ENCODE data around the gene CABLES1. TPM values are rescaled to one million over a fixed set of nuclear protein-coding genes. Genes with fewer than 3 reads are reported as not detected.
A peak's percentile ranks its signal among the peaks of the same experiment; 100 is the strongest.

The CABLES1 gene
- total and polyA plus RNA-seq, 2 of the 4 experiments (the other 2 are of a cell fraction): 4.7 to 5.7 TPM

GRCh38 chr18:23182606-23183005, 47.3 kb downstream of the CABLES1 start:
- no peak for TF ChIP-seq BHLHE40 (IDR thresholded peaks at IDR 0.05; ENCODE audit: low read depth, low read length)
- TF ChIP-seq RFX5 (IDR thresholded peaks at IDR 0.05; ENCODE audit: low read depth, low read length): no peak
- TF ChIP-seq USF2 (IDR thresholded peaks at IDR 0.05; ENCODE audit: low read depth, low read length): no peak
- TF ChIP-seq NFE2L2 (IDR thresholded peaks at IDR 0.05; ENCODE audit: low read depth, low read length): no peak
- TF ChIP-seq POLR2A (IDR thresholded peaks at IDR 0.05; ENCODE audit: low read depth, low read length): no peak
- TF ChIP-seq CEBPB (IDR thresholded peaks at IDR 0.05; ENCODE audit: low read depth, low read length): no peak
- TF ChIP-seq MAZ (IDR thresholded peaks at IDR 0.05; ENCODE audit: borderline replicate concordance, low read depth, low read length): no peak
- no peak for TF ChIP-seq MXI1 (IDR thresholded peaks at IDR 0.05; ENCODE audit: borderline replicate concordance, low read depth, low read length)
- TF ChIP-seq MAFK (IDR thresholded peaks at IDR 0.05; ENCODE audit: low read depth, low read length): no peak
- TF ChIP-seq SMC3 (IDR thresholded peaks at IDR 0.05; ENCODE audit: low read depth, low read length): no peak
- TF ChIP-seq RAD21 (IDR thresholded peaks at IDR 0.05; ENCODE audit: low read length): no peak
- TF ChIP-seq CTCF (conservative IDR thresholded peaks at IDR 0.05; ENCODE audit: low read depth, low read length): no peak
- no peak for TF ChIP-seq RCOR1 (IDR thresholded peaks at IDR 0.05; ENCODE audit: insufficient replicate concordance, low read length)
- TF ChIP-seq ELK1 (IDR thresholded peaks at IDR 0.05; ENCODE audit: borderline replicate concordance, low read depth, low read length): no peak
- TF ChIP-seq FOS (IDR thresholded peaks at IDR 0.05; ENCODE audit: low read depth, low read length): no peak
- TF ChIP-seq CHD1 (IDR thresholded peaks at IDR 0.05; ENCODE audit: low read depth, low read length): no peak
- Histone ChIP-seq H2BK120ac (ENCODE audit: low read depth, low read length) (peak overlapping the region; percentile 75), H3K18ac (ENCODE audit: low read depth, low read length) (peak overlapping the region; percentile 55; the same call in 1 of the 2 replicates), H3K79me1 (ENCODE audit: low read depth in 1 of 2, low read length in 2 of 2) (peaks cover 29 to 88% of the 10 kb centered on the region in 2 experiments; a peak in 3 of 4 replicates), H2BK5ac (ENCODE audit: low read depth, low read length, poor library complexity, severe bottlenecking) (peak overlapping the region; percentile 87), H3K9me1 (ENCODE audit: insufficient read depth, low read length) (peaks cover 39% of the 10 kb centered on the region), H2BK20ac (ENCODE audit: low read depth, low read length) (peak overlapping the region; percentile 76), H2AFZ (replicated peaks; ENCODE audit: low read length, poor library complexity) (peak overlapping the region; percentile 14), H2BK15ac (ENCODE audit: low read depth, low read length) (no peak overlapping the region; the same call in 2 of the 3 replicates), H3K36me3 (ENCODE audit: control insufficient read depth, insufficient read depth, low read length) (no peaks in the 10 kb centered on the region), H3K27ac (ENCODE audit: insufficient read depth, low read length) (peak overlapping the region; percentile 41), H3K4me3 (ENCODE audit: insufficient read depth, low read depth, low read length) (no peak overlapping the region), H4K8ac (ENCODE audit: low read depth in 2 of 2, low read length in 2 of 2) (peak overlapping the region in 1 of 2 experiments; percentile 54; a peak in 1 of 4 replicates), H2AK5ac (ENCODE audit: low read depth, low read length) (peak overlapping the region; percentile 37; the same call in 1 of the 2 replicates), H3K56ac (ENCODE audit: extremely low read depth, insufficient read depth, low read length) (no peak overlapping the region), H4K91ac (ENCODE audit: insufficient read depth, low read depth, low read length) (peak overlapping the region; percentile 47; the same call in 1 of the 2 replicates), H3K23ac (ENCODE audit: low read depth, low read length) (peak overlapping the region; percentile 5; the same call in 1 of the 2 replicates), H3K9me3 (ENCODE audit: control insufficient read depth, insufficient read depth, low read length) (no peaks in the 10 kb centered on the region), H2AK9ac (replicated peaks; ENCODE audit: low read depth, low read length, poor library complexity) (no peak overlapping the region), H3K4me1 (ENCODE audit: control insufficient read depth, insufficient read depth, low read length) (peaks cover 19% of the 10 kb centered on the region), H3K4me2 (ENCODE audit: low read depth, low read length) (no peak overlapping the region), H4K20me1 (ENCODE audit: insufficient read depth, low read length) (peaks cover 46% of the 10 kb centered on the region), H4K5ac (ENCODE audit: low read depth, low read length) (peak overlapping the region; percentile 23), H3K27me3 (ENCODE audit: control insufficient read depth, insufficient read depth, low read length) (no peaks in the 10 kb centered on the region), H3K9ac (ENCODE audit: low read depth, low read length) (no peak overlapping the region), H3K4ac (ENCODE audit: low read depth, low read length) (peak overlapping the region; percentile 81), H3K14ac (replicated peaks; ENCODE audit: low read depth, low read length) (peak overlapping the region; percentile 76; the same call in 1 of the 2 replicates)
- ChIA-PET POLR2A (ENCODE audit: unreplicated experiment) (no interaction called here), CTCF (interaction anchor here (0.5 to 0.6 kb wide), 3 partner anchors 181 to 364 kb away, joined by 3 to 4 read pairs (median 4); no protein-coding TSS in a partner anchor)
- dilution Hi-C loops (cut with HindIII; ENCODE audit: low sequenced_read_pairs, unreplicated experiment): no loop called here
- in situ Hi-C loops (cut with MboI; ENCODE audit: low sequenced_read_pairs): no loop called here
- intact Hi-C loops (cut with micrococcal nuclease): loop anchor here (1.0 to 10.0 kb wide), 2 partner anchors 18 to 82 kb away; no protein-coding TSS in a partner anchor
- 95% methylated on average over 8 of the region's 9 CpGs; no CpG with 5 or more reads in 1 of the 2 experiments for WGBS, 2 experiments (ENCODE audit: extremely low coverage in 2 of 2, insufficient read length in 1 of 2)
- no peak for ATAC-seq (ENCODE audit: low read depth)
- no TSS peak for BruUV-seq (replicated peaks)
- no peak for DNase-seq
